GM19467 (cell line): ENCODE data around the gene LSR.

Experiments
- ATAC-seq: cut with Tn5 transposase; IDR thresholded peaks from one replicate; pipeline ENCODE4 v1.9.1; 2021; ENCODE audit warnings: mild to moderate bottlenecking, moderate library complexity; ENCODE audit not compliant: unreplicated experiment

LSR gene

GRCh38 chr19:35297922-35298321, 49.1 kb downstream of the LSR start:
- no peak for ATAC-seq

GRCh38 chr19:35298561-35298972, 49.8 kb downstream of the LSR start:
- no peak for ATAC-seq

- ATAC-seq = no peak
Observed at GRCh38 chr19:35299523-35300338, 50.9 kb downstream of the LSR start.

- ATAC-seq = no peak
Observed at GRCh38 chr19:35300339-35300649, 51.5 kb downstream of the LSR start.

- ATAC-seq = no peak
Observed at GRCh38 chr19:35301961-35302360, 53.2 kb downstream of the LSR start.

GRCh38 chr19:35302446-35302845, 53.6 kb downstream of the LSR start:
- no peak for ATAC-seq

- no peak for ATAC-seq
Observed at GRCh38 chr19:35303357-35303915, 54.6 kb downstream of the LSR start.

GRCh38 chr19:35304036-35304435, 55.2 kb downstream of the LSR start:
- no peak for ATAC-seq

- no peak for ATAC-seq
Observed at GRCh38 chr19:35305181-35305580, 56.4 kb downstream of the LSR start.

- ATAC-seq = no peak
Observed at GRCh38 chr19:35306473-35307246, 57.9 kb downstream of the LSR start.

- no peak for ATAC-seq
Observed at GRCh38 chr19:35307931-35308330, 59.1 kb downstream of the LSR start.

- ATAC-seq = no peak
Observed at GRCh38 chr19:35308910-35309309, 60.1 kb downstream of the LSR start.

GRCh38 chr19:35309481-35310279, 60.9 kb downstream of the LSR start:
- ATAC-seq = no peak

- ATAC-seq = no peak
Observed at GRCh38 chr19:35310331-35310730, 61.5 kb downstream of the LSR start.

- no peak for ATAC-seq
Observed at GRCh38 chr19:35310811-35311465, 62.1 kb downstream of the LSR start.

GRCh38 chr19:35311901-35312665, 63.3 kb downstream of the LSR start:
- ATAC-seq = no peak

GRCh38 chr19:35313587-35313986, 64.8 kb downstream of the LSR start:
- ATAC-seq = no peak

- no peak for ATAC-seq
Observed at GRCh38 chr19:35314031-35314430, 65.2 kb downstream of the LSR start.

GRCh38 chr19:35314858-35315470, 66.2 kb downstream of the LSR start:
- no peak for ATAC-seq

- no peak for ATAC-seq
Observed at GRCh38 chr19:35315883-35316282, 67.1 kb downstream of the LSR start.
